KMS-11 (cell line): ENCODE data around the gene DESI1.
A peak's percentile ranks its signal among the peaks of the same experiment; 100 is the strongest.

Source experiments
- H2AFZ ChIP-seq: fragments of 200-600 bp; sonication (generic); 2 replicates; pipeline ENCODE4 v1.6.1; 2016; ENCODE audit warnings: antibody characterized with exemption, mixed run types, low read depth
- H3K27ac ChIP-seq: fragments of 200-600 bp; sonication (generic); 2 replicates; pipeline ENCODE4 v1.6.1; 2016; ENCODE audit warnings: mild to moderate bottlenecking, mixed run types
- H3K27me3 ChIP-seq: fragments of 200-600 bp; sonication (generic); 2 replicates; pipeline ENCODE4 v1.6.1; 2017; ENCODE audit warnings: mild to moderate bottlenecking, low read depth, mixed run types, moderate library complexity; ENCODE audit not compliant: insufficient read depth
- H3K36me3 ChIP-seq: fragments of 200-600 bp; sonication (generic); 2 replicates; pipeline ENCODE4 v1.6.1; 2017; ENCODE audit warnings: mild to moderate bottlenecking, mixed run types; ENCODE audit not compliant: insufficient read depth
- H3K4me1 ChIP-seq: fragments of 200-600 bp; sonication (generic); 2 replicates; pipeline ENCODE4 v1.6.1; 2016; ENCODE audit warnings: mild to moderate bottlenecking, low read depth, mixed run types; ENCODE audit not compliant: poor library complexity, severe bottlenecking
- H3K4me2 ChIP-seq: fragments of 200-600 bp; sonication (generic); 2 replicates; pipeline ENCODE4 v1.7.0; 2016; ENCODE audit warnings: mild to moderate bottlenecking, mixed run types
- H3K4me3 ChIP-seq: fragments of 200-600 bp; sonication (generic); IDR thresholded peaks from 2 replicates; pipeline ENCODE4 v1.6.1; 2017; ENCODE audit warnings: low read depth, low read length, mixed read lengths; ENCODE audit not compliant: insufficient read depth
- H3K79me2 ChIP-seq: fragments of 200-600 bp; sonication (generic); 2 replicates; pipeline ENCODE4 v1.6.1; 2016; ENCODE audit warnings: low read depth, mixed run types; ENCODE audit not compliant: insufficient read depth
- H3K9ac ChIP-seq: fragments of 200-600 bp; sonication (generic); 2 replicates; pipeline ENCODE4 v1.6.1; 2016; ENCODE audit warnings: mild to moderate bottlenecking, mixed run types
- H4K20me1 ChIP-seq: fragments of 200-600 bp; sonication (generic); 2 replicates; pipeline ENCODE4 v1.6.1; 2016; ENCODE audit warnings: mild to moderate bottlenecking, mixed run types; ENCODE audit not compliant: insufficient read depth
- TF ChIP-seq, protein P1 (sequence below): fragments of 200-600 bp; sonication (generic); conservative IDR thresholded peaks from 2 replicates; pipeline ENCODE4 v1.6.1; 2017; ENCODE audit warnings: low read depth, mild to moderate bottlenecking, antibody characterized with exemption, low read length, moderate library complexity, mixed read lengths

Gene DESI1

DNA sequence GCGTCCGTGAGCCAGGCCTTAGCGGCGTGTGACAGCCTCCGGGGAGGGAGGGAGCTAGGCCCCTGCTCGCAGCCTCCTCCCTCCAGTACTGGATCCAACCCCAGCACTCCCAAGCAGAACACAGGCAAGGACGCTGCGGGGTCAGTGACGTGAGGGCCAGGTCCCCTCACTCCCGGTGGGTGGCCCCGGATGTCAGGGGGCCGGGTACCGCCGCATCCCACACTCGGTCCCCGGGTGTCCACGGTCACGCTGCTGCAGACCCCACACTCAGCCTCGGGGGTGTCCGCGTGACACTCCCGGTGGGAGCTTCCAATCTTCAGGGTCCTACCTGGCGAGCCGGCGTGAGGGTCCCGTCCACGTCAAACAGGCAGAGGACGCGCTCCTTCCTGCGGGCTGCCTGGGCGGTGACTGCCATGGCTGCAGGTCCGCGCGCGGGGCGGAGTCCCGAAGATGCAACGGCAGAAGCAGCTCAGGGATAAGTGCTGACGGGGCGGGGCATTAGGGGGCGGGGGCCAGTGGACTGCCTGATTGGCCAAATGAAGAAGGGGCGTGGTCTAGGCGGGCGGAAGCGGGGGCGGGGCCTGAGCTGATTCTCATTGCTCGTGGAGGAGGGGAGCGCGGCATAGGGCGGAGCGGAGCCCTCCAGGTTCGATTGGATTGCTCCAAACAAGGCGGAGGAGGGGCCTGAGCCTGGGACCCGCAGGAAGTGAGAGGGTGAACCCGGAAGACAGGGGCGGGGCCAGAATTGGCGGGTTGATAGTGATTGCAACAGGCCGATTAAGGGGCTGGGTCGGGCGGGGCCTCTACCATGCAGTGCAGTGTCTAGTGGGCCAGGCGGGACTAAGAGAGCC lies 31.2 kb downstream of the DESI1 start, which contains the start of gene PMM1:
Gene PMM1, minus strand, starts transcription at position 450 of the 851 bp plus-strand sequence. Its CDS starts 35 bp downstream, at position 415.
- Histone ChIP-seq H4K20me1 (no peaks in the 10 kb centered on the region), H3K36me3 (no peaks in the 10 kb centered on the region), H2AFZ (peak within 1 kb of the TSS; percentile 81), H3K9ac (peak within 1 kb of the TSS; percentile 57; the same call in 1 of the 2 replicates), H3K4me2 (peak within 1 kb of the TSS; percentile 85), H3K27me3 (no peaks in the 10 kb centered on the region), H3K27ac (no peak within 1 kb of the TSS), H3K4me1 (peaks cover 8% of the 10 kb centered on the region), H3K79me2 (no peaks in the 10 kb centered on the region), H3K4me3 (no peak within 1 kb of the TSS)
- TF ChIP-seq, protein P1, sequence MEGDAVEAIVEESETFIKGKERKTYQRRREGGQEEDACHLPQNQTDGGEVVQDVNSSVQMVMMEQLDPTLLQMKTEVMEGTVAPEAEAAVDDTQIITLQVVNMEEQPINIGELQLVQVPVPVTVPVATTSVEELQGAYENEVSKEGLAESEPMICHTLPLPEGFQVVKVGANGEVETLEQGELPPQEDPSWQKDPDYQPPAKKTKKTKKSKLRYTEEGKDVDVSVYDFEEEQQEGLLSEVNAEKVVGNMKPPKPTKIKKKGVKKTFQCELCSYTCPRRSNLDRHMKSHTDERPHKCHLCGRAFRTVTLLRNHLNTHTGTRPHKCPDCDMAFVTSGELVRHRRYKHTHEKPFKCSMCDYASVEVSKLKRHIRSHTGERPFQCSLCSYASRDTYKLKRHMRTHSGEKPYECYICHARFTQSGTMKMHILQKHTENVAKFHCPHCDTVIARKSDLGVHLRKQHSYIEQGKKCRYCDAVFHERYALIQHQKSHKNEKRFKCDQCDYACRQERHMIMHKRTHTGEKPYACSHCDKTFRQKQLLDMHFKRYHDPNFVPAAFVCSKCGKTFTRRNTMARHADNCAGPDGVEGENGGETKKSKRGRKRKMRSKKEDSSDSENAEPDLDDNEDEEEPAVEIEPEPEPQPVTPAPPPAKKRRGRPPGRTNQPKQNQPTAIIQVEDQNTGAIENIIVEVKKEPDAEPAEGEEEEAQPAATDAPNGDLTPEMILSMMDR, result no peak

DNA sequence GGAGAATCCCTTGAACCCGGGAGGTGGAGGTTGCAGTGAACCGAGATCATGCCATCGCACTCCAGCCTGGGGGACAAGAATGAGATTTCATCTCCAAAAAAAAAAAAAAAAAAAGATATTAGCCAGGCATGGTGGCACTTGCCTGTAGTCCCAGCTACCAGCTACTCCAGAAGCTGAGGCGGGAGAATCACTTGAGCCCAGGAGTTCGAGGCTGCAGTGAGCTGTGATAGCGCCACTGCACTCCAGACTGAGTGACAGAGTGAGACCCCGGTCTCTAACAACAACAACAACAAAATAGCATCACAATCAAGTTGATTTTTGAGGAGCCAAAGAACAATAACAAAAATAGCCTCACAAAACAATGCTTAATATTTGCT lies 33.5 kb downstream of the DESI1 start:
- H3K27me3 ChIP-seq, result no peaks in the 10 kb centered on the region
- TF ChIP-seq, protein P1, result no peak
- no peak overlapping the region for H3K27ac ChIP-seq
- no peak overlapping the region for H3K4me2 ChIP-seq
- no peaks in the 10 kb centered on the region for H4K20me1 ChIP-seq
- H3K9ac ChIP-seq, result no peak overlapping the region
- no peak overlapping the region for H3K4me3 ChIP-seq
- peaks cover 8% of the 10 kb centered on the region for H3K4me1 ChIP-seq
- H2AFZ ChIP-seq, result no peak overlapping the region
- no peaks in the 10 kb centered on the region for H3K79me2 ChIP-seq
- no peaks in the 10 kb centered on the region for H3K36me3 ChIP-seq

DNA sequence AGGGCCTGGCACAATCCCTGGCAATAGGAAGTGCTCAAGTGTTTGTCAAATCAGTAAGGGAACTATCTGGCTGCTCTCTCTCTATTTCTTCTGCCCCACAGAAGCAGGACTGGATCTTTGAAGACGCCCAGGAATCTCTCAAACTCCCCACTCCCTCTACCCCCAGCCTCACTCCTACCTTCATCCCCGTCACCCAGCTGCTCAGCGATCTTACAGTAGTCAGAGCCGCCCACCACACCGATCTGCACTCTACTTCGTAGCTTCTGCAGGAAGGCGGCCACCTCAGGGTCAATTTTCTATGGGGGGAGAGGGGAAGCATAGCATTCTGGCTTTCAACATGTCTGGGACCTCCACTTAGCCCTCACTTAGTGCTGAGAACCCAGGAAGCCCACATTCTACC lies 34.9 kb downstream of the DESI1 start:
- Histone ChIP-seq H3K27me3 (no peaks in the 10 kb centered on the region), H2AFZ (no peak overlapping the region), H3K4me1 (peaks cover 14% of the 10 kb centered on the region), H3K36me3 (no peaks in the 10 kb centered on the region), H3K9ac (no peak overlapping the region), H3K79me2 (no peaks in the 10 kb centered on the region), H3K4me3 (no peak overlapping the region), H4K20me1 (no peaks in the 10 kb centered on the region), H3K4me2 (no peak overlapping the region), H3K27ac (no peak overlapping the region)
- TF ChIP-seq, protein P1, result no peak

DNA sequence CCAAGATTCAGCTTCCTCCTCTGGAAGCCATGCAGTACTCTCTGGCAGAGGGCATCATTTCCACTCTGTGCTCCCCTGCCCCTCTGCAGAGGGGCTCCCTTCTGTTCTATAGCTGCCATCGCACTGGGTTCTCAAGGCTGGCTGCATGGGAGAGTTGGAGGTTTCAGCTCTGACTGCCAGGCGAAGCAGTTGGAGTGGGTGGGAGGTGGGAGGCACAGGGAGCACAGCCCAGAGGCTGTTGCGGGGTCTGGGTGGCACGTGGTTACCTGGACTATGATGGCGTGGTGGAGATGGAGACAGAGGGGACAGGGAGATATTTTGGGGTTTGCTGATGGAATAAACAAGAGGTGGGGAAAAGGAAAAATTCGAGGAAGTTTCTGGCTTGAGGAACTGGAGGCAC lies 36.0 kb downstream of the DESI1 start:
- no peak overlapping the region for H3K9ac ChIP-seq
- TF ChIP-seq, protein P1, result no peak
- H3K4me2 ChIP-seq, result no peak overlapping the region
- no peak overlapping the region for H3K4me3 ChIP-seq
- H3K79me2 ChIP-seq, result no peaks in the 10 kb centered on the region
- H3K36me3 ChIP-seq, result no peaks in the 10 kb centered on the region
- no peaks in the 10 kb centered on the region for H3K27me3 ChIP-seq
- no peak overlapping the region for H2AFZ ChIP-seq
- no peaks in the 10 kb centered on the region for H4K20me1 ChIP-seq
- H3K27ac ChIP-seq, result no peak overlapping the region
- peaks cover 19% of the 10 kb centered on the region for H3K4me1 ChIP-seq
